C4-2B (cell line): Measurements from ENCODE around the gene ELP2.
A peak's percentile ranks its signal among the peaks of the same experiment; 100 is the strongest.

Source experiments
- H3K27ac ChIP-seq: fragments of 450-650 bp; 2 replicates; pipeline ENCODE4 v1.5.1; 2017
- CTCF ChIP-seq: fragments of 450-650 bp; conservative IDR thresholded peaks from 2 replicates; pipeline ENCODE4 v1.5.1; 2017; ENCODE audit warnings: mild to moderate bottlenecking
- ZFX ChIP-seq: fragments of 450-650 bp; IDR thresholded peaks from 2 replicates; pipeline ENCODE4 v1.6.1; 2017

Gene ELP2

GRCh38 chr18:36094431-36094830, 35.3 kb upstream of the ELP2 start:
- H3K27ac ChIP-seq, result peak overlapping the region; percentile 50; the same call in 1 of the 2 replicates
- no peak for TF ChIP-seq ZFX
- no peak for TF ChIP-seq CTCF

- TF ChIP-seq ZFX (no peak), CTCF (peak; percentile 73)
- no peak overlapping the region for H3K27ac ChIP-seq
Measured at GRCh38 chr18:36095936-36096519, 33.7 kb upstream of the ELP2 start.

- no peak overlapping the region for H3K27ac ChIP-seq
- TF ChIP-seq CTCF, result no peak
- no peak for TF ChIP-seq ZFX
Measured at GRCh38 chr18:36096955-36097354, 32.7 kb upstream of the ELP2 start.

GRCh38 chr18:36099311-36099710, 30.4 kb upstream of the ELP2 start:
- H3K27ac ChIP-seq, result no peak overlapping the region
- no peak for TF ChIP-seq CTCF
- no peak for TF ChIP-seq ZFX

GRCh38 chr18:36101943-36102342, 27.8 kb upstream of the ELP2 start:
- H3K27ac ChIP-seq, result no peak overlapping the region
- TF ChIP-seq CTCF (no peak), ZFX (no peak)

GRCh38 chr18:36104749-36105148, 24.9 kb upstream of the ELP2 start:
- TF ChIP-seq ZFX, result no peak
- TF ChIP-seq CTCF, result no peak
- H3K27ac ChIP-seq, result no peak overlapping the region

- peak overlapping the region; percentile 38; the same call in 1 of the 2 replicates for H3K27ac ChIP-seq
- TF ChIP-seq CTCF (no peak), ZFX (no peak)
Measured at GRCh38 chr18:36107477-36107876, 22.2 kb upstream of the ELP2 start.
